Upper lobe of left lung (tissue), 4 donors: ENCODE results near the gene IL1RAPL1.

Experiments
- EP300 ChIP-seq, 4 donors: sonication (generic); formaldehyde crosslinking; IDR thresholded peaks; one replicate each; pipeline ENCODE4 v1.5.1; 2017; ENCODE audit warnings: antibody characterized with exemption in 4 of 4, control low read depth in 2 of 4
- POLR2A ChIP-seq, 4 donors: fragments of 450-650 bp; IDR thresholded peaks; one replicate each; pipeline ENCODE4 v1.5.1; 2016 to 2017; ENCODE audit warnings: antibody characterized with exemption in 4 of 4, mild to moderate bottlenecking in 2 of 4
- POLR2AphosphoS5 ChIP-seq, 2 donors: sonication (generic); formaldehyde crosslinking; IDR thresholded peaks; one replicate each; pipeline ENCODE4 v1.5.1; 2017; ENCODE audit warnings: antibody characterized with exemption in 2 of 2
- TF ChIP-seq, protein P1 (sequence below), 6 experiments: fragments of 450-650 bp in 4 of 6; fragments of 200-600 bp in 2 of 6; sonication (generic) in 2 of 6; IDR thresholded peaks; one replicate each; pipeline ENCODE4 v1.5.1; 2016 to 2019; ENCODE audit warnings: antibody characterized with exemption in 6 of 6

DNA sequence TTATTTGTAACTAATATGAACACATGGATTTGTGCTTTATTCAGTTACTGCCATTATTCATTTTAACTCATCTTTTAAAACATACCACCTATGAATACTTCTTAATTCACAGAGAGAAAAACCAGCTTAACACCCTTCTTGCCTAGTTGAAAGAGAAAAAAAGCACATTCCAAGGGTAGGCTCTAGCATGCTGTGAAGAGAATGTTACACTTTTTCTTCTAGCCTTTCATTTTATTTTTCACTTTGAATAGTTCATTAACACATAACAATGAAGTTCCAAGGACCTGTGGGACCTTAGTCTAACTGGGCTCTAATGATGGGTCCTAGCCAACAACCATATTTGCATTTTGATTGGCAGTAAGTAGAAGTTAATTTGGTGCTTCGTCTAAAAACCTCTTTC, 1348.2 kb downstream of the IL1RAPL1 start:
- TF ChIP-seq POLR2AphosphoS5 (IDR thresholded peaks at IDR 0.05): no peak
- TF ChIP-seq, protein P1, sequence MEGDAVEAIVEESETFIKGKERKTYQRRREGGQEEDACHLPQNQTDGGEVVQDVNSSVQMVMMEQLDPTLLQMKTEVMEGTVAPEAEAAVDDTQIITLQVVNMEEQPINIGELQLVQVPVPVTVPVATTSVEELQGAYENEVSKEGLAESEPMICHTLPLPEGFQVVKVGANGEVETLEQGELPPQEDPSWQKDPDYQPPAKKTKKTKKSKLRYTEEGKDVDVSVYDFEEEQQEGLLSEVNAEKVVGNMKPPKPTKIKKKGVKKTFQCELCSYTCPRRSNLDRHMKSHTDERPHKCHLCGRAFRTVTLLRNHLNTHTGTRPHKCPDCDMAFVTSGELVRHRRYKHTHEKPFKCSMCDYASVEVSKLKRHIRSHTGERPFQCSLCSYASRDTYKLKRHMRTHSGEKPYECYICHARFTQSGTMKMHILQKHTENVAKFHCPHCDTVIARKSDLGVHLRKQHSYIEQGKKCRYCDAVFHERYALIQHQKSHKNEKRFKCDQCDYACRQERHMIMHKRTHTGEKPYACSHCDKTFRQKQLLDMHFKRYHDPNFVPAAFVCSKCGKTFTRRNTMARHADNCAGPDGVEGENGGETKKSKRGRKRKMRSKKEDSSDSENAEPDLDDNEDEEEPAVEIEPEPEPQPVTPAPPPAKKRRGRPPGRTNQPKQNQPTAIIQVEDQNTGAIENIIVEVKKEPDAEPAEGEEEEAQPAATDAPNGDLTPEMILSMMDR (IDR thresholded peaks at IDR 0.05): no peak
- no peak for TF ChIP-seq POLR2A (IDR thresholded peaks at IDR 0.05)
- no peak for TF ChIP-seq EP300 (IDR thresholded peaks at IDR 0.05)
